ENCODE measurements around the gene GRM8. TPM values are rescaled to one million over a fixed set of nuclear protein-coding genes. Genes with fewer than 3 reads are reported as not detected.

The GRM8 gene
- polyA plus RNA-seq, 1 donor from 2014 or later, result 1.5 TPM

- Histone ChIP-seq H3K79me2 (replicated peaks; ENCODE audit: insufficient read depth, low read length) (no peaks in the 10 kb centered on the region), H3K36me3 (ENCODE audit: insufficient read depth, low read length) (no peaks in the 10 kb centered on the region), H3K4me2 (ENCODE audit: low read length) (no peak overlapping the region), H3F3A (ENCODE audit: insufficient read depth, low read length, poor library complexity, severe bottlenecking) (no peaks in the 10 kb centered on the region), H3K9me2 (ENCODE audit: insufficient read depth, low read length) (no peaks in the 10 kb centered on the region), H3K27me3 (ENCODE audit: insufficient read depth, low read depth, low read length) (no peaks in the 10 kb centered on the region), H4K20me1 (ENCODE audit: insufficient read depth) (no peaks in the 10 kb centered on the region), H3K4me3 (ENCODE audit: low read length) (no peak overlapping the region), H3K27ac (ENCODE audit: low read length) (no peak overlapping the region), H3K9me3 (ENCODE audit: low read length) (no peaks in the 10 kb centered on the region), H2AFZ (ENCODE audit: low read depth, low read length) (no peak overlapping the region), H3K9ac (ENCODE audit: low read length) (no peak overlapping the region)
- TF ChIP-seq TAF1 (IDR thresholded peaks at IDR 0.05; ENCODE audit: low read depth) (no peak), EZH2 (IDR thresholded peaks at IDR 0.05; ENCODE audit: borderline replicate concordance, insufficient read depth, low read length, poor library complexity, severe bottlenecking) (no peak), SMC3 (conservative IDR thresholded peaks at IDR 0.05; ENCODE audit: poor library complexity) (no peak), REST (IDR thresholded peaks at IDR 0.05; ENCODE audit: borderline replicate concordance) (no peak), MXI1 (conservative IDR thresholded peaks at IDR 0.05; ENCODE audit: poor library complexity, severe bottlenecking) (no peak), EP300 (conservative IDR thresholded peaks at IDR 0.05; ENCODE audit: poor library complexity, severe bottlenecking) (no peak), RAD21 (conservative IDR thresholded peaks at IDR 0.05) (no peak), CTCF (IDR thresholded peaks at IDR 0.05; ENCODE audit: poor library complexity, severe bottlenecking) (no peak), POLR2AphosphoS5 (IDR thresholded peaks at IDR 0.05) (no peak)
Observed at GRCh38 chr7:126668367-126668752, 584.4 kb downstream of the GRM8 start.

- H3K27me3 ChIP-seq (ENCODE audit: insufficient read depth, low read depth, low read length), result no peaks in the 10 kb centered on the region
- no peak overlapping the region for H2AFZ ChIP-seq (ENCODE audit: low read depth, low read length)
- H3F3A ChIP-seq (ENCODE audit: insufficient read depth, low read length, poor library complexity, severe bottlenecking), result no peaks in the 10 kb centered on the region
- no peaks in the 10 kb centered on the region for H3K36me3 ChIP-seq (ENCODE audit: insufficient read depth, low read length)
- H3K4me2 ChIP-seq (ENCODE audit: low read length), result no peak overlapping the region
- no peak overlapping the region for H3K4me3 ChIP-seq (ENCODE audit: low read length)
- H4K20me1 ChIP-seq (ENCODE audit: insufficient read depth), result no peaks in the 10 kb centered on the region
- H3K9me3 ChIP-seq (ENCODE audit: low read length), result no peaks in the 10 kb centered on the region
- H3K9me2 ChIP-seq (ENCODE audit: insufficient read depth, low read length), result no peaks in the 10 kb centered on the region
- H3K9ac ChIP-seq (ENCODE audit: low read length), result no peak overlapping the region
- H3K79me2 ChIP-seq (replicated peaks; ENCODE audit: insufficient read depth, low read length), result no peaks in the 10 kb centered on the region
- no peak overlapping the region for H3K27ac ChIP-seq (ENCODE audit: low read length)
- TF ChIP-seq TAF1 (IDR thresholded peaks at IDR 0.05; ENCODE audit: low read depth) (no peak), CTCF (IDR thresholded peaks at IDR 0.05; ENCODE audit: poor library complexity, severe bottlenecking) (no peak), REST (IDR thresholded peaks at IDR 0.05; ENCODE audit: borderline replicate concordance) (no peak), MXI1 (conservative IDR thresholded peaks at IDR 0.05; ENCODE audit: poor library complexity, severe bottlenecking) (no peak), SMC3 (conservative IDR thresholded peaks at IDR 0.05; ENCODE audit: poor library complexity) (no peak), POLR2AphosphoS5 (IDR thresholded peaks at IDR 0.05) (no peak), RAD21 (conservative IDR thresholded peaks at IDR 0.05) (no peak), EP300 (conservative IDR thresholded peaks at IDR 0.05; ENCODE audit: poor library complexity, severe bottlenecking) (no peak), EZH2 (IDR thresholded peaks at IDR 0.05; ENCODE audit: borderline replicate concordance, insufficient read depth, low read length, poor library complexity, severe bottlenecking) (no peak)
Observed at GRCh38 chr7:126667742-126668366, 584.9 kb downstream of the GRM8 start.

Measured in neural cell (in vitro differentiated cells).